ENCODE results near the gene KLF3. TPM values are rescaled to one million over a fixed set of nuclear protein-coding genes. Genes with fewer than 3 reads are reported as not detected.

KLF3 gene
- total RNA-seq, 1 experiment from 2014 or later, result 14.4 TPM

DNA sequence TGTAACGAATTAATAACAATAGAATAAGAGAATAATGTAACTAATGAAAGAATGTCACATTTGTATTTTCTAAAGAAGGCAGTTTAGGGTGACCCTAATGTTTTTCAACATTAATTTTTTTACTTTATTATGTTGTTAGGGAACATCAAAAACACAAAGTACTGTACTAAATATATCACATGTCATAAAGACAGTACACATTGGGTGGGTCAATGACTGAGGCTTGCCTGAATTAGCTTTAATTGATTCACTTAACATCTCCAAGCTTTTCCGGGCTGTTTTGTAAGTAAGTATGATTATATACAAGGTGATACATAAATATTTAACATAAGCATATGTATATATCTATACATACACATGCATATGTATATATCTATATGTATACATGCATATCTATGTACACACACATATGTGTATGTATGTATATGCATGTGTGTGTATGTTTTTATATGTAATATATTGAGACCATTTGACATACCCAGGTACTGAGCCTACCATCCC is 43.4 kb upstream of the KLF3 start:
- no peaks in the 10 kb centered on the region for H3K9me3 ChIP-seq (ENCODE audit: control insufficient read depth, insufficient read depth, low read depth, low read length)

DNA sequence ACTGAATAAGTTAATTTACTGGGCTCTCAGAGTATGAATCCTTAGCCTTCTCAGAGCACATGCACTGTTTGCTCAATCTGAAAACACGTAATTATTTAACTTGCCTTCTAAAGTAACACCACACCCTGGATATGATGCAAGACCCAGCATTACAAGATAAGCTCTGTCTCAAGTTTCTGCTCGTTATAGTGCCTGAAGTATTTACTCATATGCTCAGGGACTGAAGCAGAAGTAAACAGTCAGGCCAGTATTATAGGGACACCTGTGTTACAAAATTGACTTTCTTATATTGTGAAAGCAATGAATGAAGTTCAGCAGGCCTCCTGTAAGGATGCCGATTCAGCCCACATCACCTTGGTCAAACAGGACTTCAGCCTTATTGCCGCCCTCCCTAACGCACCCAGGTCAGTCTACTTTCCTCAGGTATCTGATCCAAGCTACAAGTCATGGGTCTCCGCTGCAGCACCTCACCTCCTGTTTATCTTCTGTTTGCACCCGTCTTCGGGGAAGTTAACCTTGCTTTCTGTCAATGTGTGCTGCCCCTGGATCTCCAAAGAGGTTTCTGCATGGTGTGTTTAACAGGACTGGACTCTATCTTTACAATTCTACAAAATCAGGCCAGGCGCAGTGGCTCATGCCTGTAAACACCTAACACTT is 42.8 kb upstream of the KLF3 start:
- Histone ChIP-seq H3K27me3 (ENCODE audit: control insufficient read depth, insufficient read depth, low read length) (no peaks in the 10 kb centered on the region), H3K36me3 (ENCODE audit: control insufficient read depth, insufficient read depth, low read length) (no peaks in the 10 kb centered on the region), H3K4me3 (ENCODE audit: low read depth in 2 of 2, low read length in 2 of 2) (peak overlapping the region in 1 of 2 experiments; percentile 6; a peak in 1 of 4 replicates), H3K4me1 (ENCODE audit: control insufficient read depth, insufficient read depth, low read length) (no peaks in the 10 kb centered on the region), H3K9me3 (ENCODE audit: control insufficient read depth, insufficient read depth, low read depth, low read length) (no peaks in the 10 kb centered on the region), H3K27ac (ENCODE audit: low read length) (no peak overlapping the region)
- in situ Hi-C loops (cut with HindIII; ENCODE audit: low pct_unique_long_range_greater_than_20kb, low sequenced_read_pairs), result no loop called here
- ATAC-seq (no peak), DNase-seq (ENCODE audit: low read depth, low spot score) (peak; percentile 80)
- intact Hi-C loops (cut with micrococcal nuclease; ENCODE audit: unreplicated experiment), result no loop called here
- CTCF ChIA-PET, result interaction anchor here (0.7 kb wide), 1 partner anchor 139 kb away, joined by 5 read pairs; no protein-coding TSS in a partner anchor
- TF ChIP-seq, protein P1, sequence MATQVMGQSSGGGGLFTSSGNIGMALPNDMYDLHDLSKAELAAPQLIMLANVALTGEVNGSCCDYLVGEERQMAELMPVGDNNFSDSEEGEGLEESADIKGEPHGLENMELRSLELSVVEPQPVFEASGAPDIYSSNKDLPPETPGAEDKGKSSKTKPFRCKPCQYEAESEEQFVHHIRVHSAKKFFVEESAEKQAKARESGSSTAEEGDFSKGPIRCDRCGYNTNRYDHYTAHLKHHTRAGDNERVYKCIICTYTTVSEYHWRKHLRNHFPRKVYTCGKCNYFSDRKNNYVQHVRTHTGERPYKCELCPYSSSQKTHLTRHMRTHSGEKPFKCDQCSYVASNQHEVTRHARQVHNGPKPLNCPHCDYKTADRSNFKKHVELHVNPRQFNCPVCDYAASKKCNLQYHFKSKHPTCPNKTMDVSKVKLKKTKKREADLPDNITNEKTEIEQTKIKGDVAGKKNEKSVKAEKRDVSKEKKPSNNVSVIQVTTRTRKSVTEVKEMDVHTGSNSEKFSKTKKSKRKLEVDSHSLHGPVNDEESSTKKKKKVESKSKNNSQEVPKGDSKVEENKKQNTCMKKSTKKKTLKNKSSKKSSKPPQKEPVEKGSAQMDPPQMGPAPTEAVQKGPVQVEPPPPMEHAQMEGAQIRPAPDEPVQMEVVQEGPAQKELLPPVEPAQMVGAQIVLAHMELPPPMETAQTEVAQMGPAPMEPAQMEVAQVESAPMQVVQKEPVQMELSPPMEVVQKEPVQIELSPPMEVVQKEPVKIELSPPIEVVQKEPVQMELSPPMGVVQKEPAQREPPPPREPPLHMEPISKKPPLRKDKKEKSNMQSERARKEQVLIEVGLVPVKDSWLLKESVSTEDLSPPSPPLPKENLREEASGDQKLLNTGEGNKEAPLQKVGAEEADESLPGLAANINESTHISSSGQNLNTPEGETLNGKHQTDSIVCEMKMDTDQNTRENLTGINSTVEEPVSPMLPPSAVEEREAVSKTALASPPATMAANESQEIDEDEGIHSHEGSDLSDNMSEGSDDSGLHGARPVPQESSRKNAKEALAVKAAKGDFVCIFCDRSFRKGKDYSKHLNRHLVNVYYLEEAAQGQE (IDR thresholded peaks at IDR 0.05; ENCODE audit: insufficient read depth in 1 of 2, low read depth in 2 of 2, low read length in 1 of 2), result no peak
- TF ChIP-seq SIN3A (IDR thresholded peaks at IDR 0.05; ENCODE audit: borderline replicate concordance, insufficient read depth, low read depth, low read length) (no peak), TCF7L2 (IDR thresholded peaks at IDR 0.05; ENCODE audit: low read depth, low read length) (no peak), POLR2AphosphoS5 (IDR thresholded peaks at IDR 0.05; ENCODE audit: low read depth, low read length) (no peak)
- TF ChIP-seq, protein P2, sequence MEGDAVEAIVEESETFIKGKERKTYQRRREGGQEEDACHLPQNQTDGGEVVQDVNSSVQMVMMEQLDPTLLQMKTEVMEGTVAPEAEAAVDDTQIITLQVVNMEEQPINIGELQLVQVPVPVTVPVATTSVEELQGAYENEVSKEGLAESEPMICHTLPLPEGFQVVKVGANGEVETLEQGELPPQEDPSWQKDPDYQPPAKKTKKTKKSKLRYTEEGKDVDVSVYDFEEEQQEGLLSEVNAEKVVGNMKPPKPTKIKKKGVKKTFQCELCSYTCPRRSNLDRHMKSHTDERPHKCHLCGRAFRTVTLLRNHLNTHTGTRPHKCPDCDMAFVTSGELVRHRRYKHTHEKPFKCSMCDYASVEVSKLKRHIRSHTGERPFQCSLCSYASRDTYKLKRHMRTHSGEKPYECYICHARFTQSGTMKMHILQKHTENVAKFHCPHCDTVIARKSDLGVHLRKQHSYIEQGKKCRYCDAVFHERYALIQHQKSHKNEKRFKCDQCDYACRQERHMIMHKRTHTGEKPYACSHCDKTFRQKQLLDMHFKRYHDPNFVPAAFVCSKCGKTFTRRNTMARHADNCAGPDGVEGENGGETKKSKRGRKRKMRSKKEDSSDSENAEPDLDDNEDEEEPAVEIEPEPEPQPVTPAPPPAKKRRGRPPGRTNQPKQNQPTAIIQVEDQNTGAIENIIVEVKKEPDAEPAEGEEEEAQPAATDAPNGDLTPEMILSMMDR (IDR thresholded peaks at IDR 0.05), result no peak
- POLR2A ChIA-PET, result no interaction called here
- no TSS peak for BruUV-seq (replicated peaks)

More for the DNA sequence above, 43.4 kb upstream of the KLF3 start:
- in situ Hi-C loops (cut with HindIII; ENCODE audit: low pct_unique_long_range_greater_than_20kb, low sequenced_read_pairs) (no loop called here), intact Hi-C loops (cut with micrococcal nuclease; ENCODE audit: unreplicated experiment) (no loop called here)
- DNase-seq (ENCODE audit: low read depth, low spot score), result no peak
- CTCF ChIA-PET, result no interaction called here
- H3K4me3 ChIP-seq (ENCODE audit: low read depth in 2 of 2, low read length in 2 of 2), result no peak overlapping the region
- H3K27me3 ChIP-seq (ENCODE audit: control insufficient read depth, insufficient read depth, low read length), result no peaks in the 10 kb centered on the region
- H3K36me3 ChIP-seq (ENCODE audit: control insufficient read depth, insufficient read depth, low read length), result no peaks in the 10 kb centered on the region
- POLR2A ChIA-PET, result no interaction called here
- no peaks in the 10 kb centered on the region for H3K4me1 ChIP-seq (ENCODE audit: control insufficient read depth, insufficient read depth, low read length)
- no peak for TF ChIP-seq POLR2AphosphoS5 (IDR thresholded peaks at IDR 0.05; ENCODE audit: low read depth, low read length)
- TF ChIP-seq TCF7L2 (IDR thresholded peaks at IDR 0.05; ENCODE audit: low read depth, low read length), result no peak
- TF ChIP-seq, protein P2 (IDR thresholded peaks at IDR 0.05), result no peak
- TF ChIP-seq, protein P1 (IDR thresholded peaks at IDR 0.05; ENCODE audit: insufficient read depth in 1 of 2, low read depth in 2 of 2, low read length in 1 of 2), result no peak
- TF ChIP-seq SIN3A (IDR thresholded peaks at IDR 0.05; ENCODE audit: borderline replicate concordance, insufficient read depth, low read depth, low read length), result no peak
- no peak overlapping the region for H3K27ac ChIP-seq (ENCODE audit: low read length)
- no TSS peak for BruUV-seq (replicated peaks)
- no peak for ATAC-seq
